Progenitor cell of endocrine pancreas (in vitro differentiated cells): ENCODE results near the gene PGRMC2. TPM values are rescaled to one million over a fixed set of nuclear protein-coding genes. Genes with fewer than 3 reads are reported as not detected.
A peak's percentile ranks its signal among the peaks of the same experiment; 100 is the strongest.

Experiments used
- DNase-seq: peaks from one replicate; pipeline ENCODE4 v3.0.0; 2021; ENCODE audit warnings: low spot score; ENCODE audit not compliant: unreplicated experiment
- H3K27ac Mint-ChIP-seq: 2 replicates; pipeline ENCODE4 v1.8.0; 2021; ENCODE audit warnings: mild to moderate bottlenecking, moderate library complexity, mixed read lengths
- H3K27me3 Mint-ChIP-seq: 2 replicates; pipeline ENCODE4 v1.8.0; 2021; ENCODE audit warnings: mixed read lengths
- H3K36me3 Mint-ChIP-seq: 2 replicates; pipeline ENCODE4 v1.8.0; 2022; ENCODE audit warnings: mixed read lengths; ENCODE audit not compliant: insufficient read depth
- H3K4me1 Mint-ChIP-seq: 2 replicates; pipeline ENCODE4 v1.8.0; 2021; ENCODE audit warnings: low read depth, mixed read lengths
- H3K4me3 Mint-ChIP-seq: 2 replicates; pipeline ENCODE4 v1.8.0; 2021; ENCODE audit warnings: low read depth, mild to moderate bottlenecking, moderate library complexity, mixed read lengths
- H3K9me3 Mint-ChIP-seq: 2 replicates; pipeline ENCODE4 v1.8.0; 2021; ENCODE audit warnings: low read depth, mixed read lengths
- CTCF ChIP-seq: fragments of 200-600 bp; sonication (generic); IDR thresholded peaks from one replicate; pipeline ENCODE4 v1.5.0; 2021; ENCODE audit warnings: antibody characterized with exemption, mild to moderate bottlenecking; ENCODE audit not compliant: unreplicated experiment
- total RNA-seq: library from RNA; stranded (reverse); gene quantifications from 2 replicates; pipeline ENCODE4 v1.2.1, GENCODE V29; 2021

PGRMC2 gene
- total RNA-seq, 1 donor from 2014 or later: 65.1 TPM

GRCh38 chr4:128227991-128228571, 59.5 kb downstream of the PGRMC2 start:
- no peak for TF ChIP-seq CTCF
- DNase-seq: no peak
- no peaks in the 10 kb centered on the region for H3K27me3 Mint-ChIP-seq
- peaks cover 3% of the 10 kb centered on the region for H3K9me3 Mint-ChIP-seq
- peaks cover 17% of the 10 kb centered on the region for H3K4me1 Mint-ChIP-seq
- no peaks in the 10 kb centered on the region for H3K36me3 Mint-ChIP-seq
- peak overlapping the region; percentile 21 for H3K27ac Mint-ChIP-seq
- no peak overlapping the region for H3K4me3 Mint-ChIP-seq

GRCh38 chr4:128225148-128225547, 62.5 kb downstream of the PGRMC2 start:
- Mint-ChIP-seq H3K4me3 (no peak overlapping the region), H3K36me3 (no peaks in the 10 kb centered on the region), H3K27ac (no peak overlapping the region), H3K27me3 (no peaks in the 10 kb centered on the region), H3K9me3 (peaks cover 3% of the 10 kb centered on the region), H3K4me1 (peaks cover 17% of the 10 kb centered on the region)
- DNase-seq: no peak
- TF ChIP-seq CTCF: no peak

- TF ChIP-seq CTCF: no peak
- Mint-ChIP-seq H3K27me3 (no peaks in the 10 kb centered on the region), H3K4me1 (no peaks in the 10 kb centered on the region), H3K36me3 (no peaks in the 10 kb centered on the region), H3K27ac (no peak overlapping the region), H3K9me3 (no peaks in the 10 kb centered on the region), H3K4me3 (no peak overlapping the region)
- DNase-seq: no peak
Observed at GRCh38 chr4:128221586-128221985, 66.0 kb downstream of the PGRMC2 start.

GRCh38 chr4:128220286-128221235, 67.1 kb downstream of the PGRMC2 start:
- no peak for DNase-seq
- H3K27me3 Mint-ChIP-seq: no peaks in the 10 kb centered on the region
- H3K27ac Mint-ChIP-seq: no peak overlapping the region
- TF ChIP-seq CTCF: peak; percentile 18
- no peaks in the 10 kb centered on the region for H3K9me3 Mint-ChIP-seq
- no peak overlapping the region for H3K4me3 Mint-ChIP-seq
- no peaks in the 10 kb centered on the region for H3K4me1 Mint-ChIP-seq
- no peaks in the 10 kb centered on the region for H3K36me3 Mint-ChIP-seq

Other genes starting within 250 kb of the PGRMC2 start
- gene LARP1B, start 226.5 kb downstream of the PGRMC2 start, total RNA-seq: 22.3 and 23.2 TPM in 2 replicates